Neuronal stem cell (in vitro differentiated cells): Measurements from ENCODE around the gene TMPRSS11E.

Source experiments
- DNase-seq: peaks from one replicate; pipeline ENCODE4 v3.0.0-alpha.2; 2013; ENCODE audit warnings: low spot score
- H2AFZ ChIP-seq: one replicate; pipeline ENCODE4 v1.6.1; 2013; ENCODE audit warnings: mild to moderate bottlenecking, low read length, inconsistent platforms
- H2AK5ac ChIP-seq: 2 replicates; pipeline ENCODE4 v1.6.1; 2013; ENCODE audit warnings: low read depth, mild to moderate bottlenecking, inconsistent platforms, low read length, moderate library complexity, mixed read lengths
- H2BK120ac ChIP-seq: 2 replicates; pipeline ENCODE4 v1.6.1; 2013; ENCODE audit warnings: low read depth, mild to moderate bottlenecking, inconsistent platforms, low read length, moderate library complexity, mixed read lengths
- H2BK12ac ChIP-seq: one replicate; pipeline ENCODE4 v1.6.1; 2013; ENCODE audit warnings: low read length, inconsistent platforms
- H2BK15ac ChIP-seq: 2 replicates; pipeline ENCODE4 v1.6.1; 2013; ENCODE audit warnings: mild to moderate bottlenecking, low read length, inconsistent platforms, mixed read lengths
- H2BK5ac ChIP-seq: one replicate; pipeline ENCODE4 v1.6.1; 2013; ENCODE audit warnings: inconsistent platforms, mild to moderate bottlenecking, low read length, moderate library complexity
- H3K14ac ChIP-seq: one replicate; pipeline ENCODE4 v1.6.1; 2013; ENCODE audit warnings: low read length, inconsistent platforms
- H3K18ac ChIP-seq: 2 replicates; pipeline ENCODE4 v1.6.1; 2013; ENCODE audit warnings: low read length, inconsistent platforms
- H3K23ac ChIP-seq: 2 replicates; pipeline ENCODE4 v1.6.1; 2013; ENCODE audit warnings: low read depth, mild to moderate bottlenecking, mixed read lengths, low read length, inconsistent platforms; ENCODE audit not compliant: poor library complexity
- H3K27ac ChIP-seq: replicated peaks from 3 replicates; pipeline ENCODE4 v1.5.1; 2013; ENCODE audit warnings: low read length, inconsistent platforms
- H3K27me3 ChIP-seq, 3 experiments: 2 replicates each; pipeline ENCODE4 v1.6.1; 2013; ENCODE audit warnings: low read length in 3 of 3, mild to moderate bottlenecking in 2 of 3, inconsistent platforms in 1 of 3, low read depth in 1 of 3, mixed read lengths in 1 of 3, moderate library complexity in 1 of 3; ENCODE audit not compliant: control insufficient read depth in 3 of 3, insufficient read depth in 3 of 3
- H3K36me3 ChIP-seq, 2 donors: replicated peaks in 1 of 2; 2 replicates each; pipeline ENCODE4 v1.6.1; 2013; ENCODE audit warnings: low read length in 2 of 2; ENCODE audit not compliant: control insufficient read depth in 2 of 2, insufficient read depth in 2 of 2
- H3K4ac ChIP-seq: 2 replicates; pipeline ENCODE4 v1.6.1; 2013; ENCODE audit warnings: inconsistent platforms, mild to moderate bottlenecking, low read length, moderate library complexity
- H3K4me1 ChIP-seq, 2 donors: 1 replicate in 1 of 2; 2 replicates in 1 of 2; pipeline ENCODE4 v1.6.1; 2013; ENCODE audit warnings: low read length in 2 of 2, low read depth in 1 of 2; ENCODE audit not compliant: control insufficient read depth in 2 of 2, insufficient read depth in 1 of 2
- H3K4me2 ChIP-seq: one replicate; pipeline ENCODE4 v1.6.1; 2013; ENCODE audit warnings: mild to moderate bottlenecking, low read length, inconsistent platforms; ENCODE audit not compliant: insufficient read depth, poor library complexity, severe bottlenecking
- H3K4me3 ChIP-seq, 2 donors: 2 replicates each; pipeline ENCODE4 v1.5.1; 2013; ENCODE audit warnings: low read length in 2 of 2, mild to moderate bottlenecking in 2 of 2, inconsistent platforms in 1 of 2, moderate library complexity in 1 of 2
- H3K79me1 ChIP-seq: one replicate; pipeline ENCODE4 v1.6.1; 2013; ENCODE audit warnings: low read depth, mild to moderate bottlenecking, inconsistent platforms, low read length, moderate library complexity
- H3K9ac ChIP-seq: one replicate; pipeline ENCODE4 v1.6.1; 2013; ENCODE audit warnings: mild to moderate bottlenecking, low read depth, low read length, inconsistent platforms; ENCODE audit not compliant: poor library complexity
- H3K9me3 ChIP-seq, 2 donors: replicated peaks in 1 of 2; 2 replicates each; pipeline versions ENCODE3 to v1.6.1; 2013; ENCODE audit warnings: low read length in 2 of 2, mild to moderate bottlenecking in 2 of 2, inconsistent platforms in 1 of 2, low read depth in 1 of 2, mixed read lengths in 1 of 2, moderate library complexity in 1 of 2; ENCODE audit not compliant: control insufficient read depth in 2 of 2, insufficient read depth in 1 of 2
- H4K8ac ChIP-seq: one replicate; pipeline ENCODE4 v1.6.1; 2013; ENCODE audit warnings: low read depth, mild to moderate bottlenecking, inconsistent platforms, low read length, moderate library complexity
- H4K91ac ChIP-seq: one replicate; pipeline ENCODE4 v1.6.1; 2013; ENCODE audit warnings: low read length, low read depth, mild to moderate bottlenecking, inconsistent platforms; ENCODE audit not compliant: poor library complexity
- WGBS, 2 donors: extraction: QIAGEN DNeasy Blood & Tissue Kit; methylation state at CpG; one replicate each; pipeline ENCODE4 v1.1.7; 2013; ENCODE audit warnings: missing lambda C conversion rate in 2 of 2, mixed read lengths in 1 of 2; ENCODE audit not compliant: insufficient read length in 2 of 2, insufficient replicate concordance in 1 of 2; ENCODE audit errors: extremely low coverage in 2 of 2; 5-methylcytosine and 5-hydroxymethylcytosine counted together

Gene TMPRSS11E

DNA sequence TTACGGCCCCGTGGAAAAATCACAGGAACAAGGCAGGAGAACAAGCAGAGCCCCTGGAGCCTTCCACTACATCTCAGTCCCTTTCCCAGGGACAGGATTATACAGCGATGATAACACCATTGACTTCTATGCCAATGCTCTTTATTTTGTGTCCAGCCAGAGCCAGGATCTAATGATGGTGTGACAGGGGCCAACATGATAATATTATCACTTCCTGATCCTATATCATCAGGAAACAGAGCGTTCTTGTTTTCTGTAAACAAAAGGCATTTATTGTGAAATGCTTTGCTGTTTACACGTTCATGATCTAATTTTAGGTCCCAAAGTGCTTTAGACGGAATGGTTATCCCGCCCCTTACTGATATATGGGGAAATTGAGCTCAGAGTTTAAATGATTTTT, 12.8 kb downstream of the TMPRSS11E start:
- no peaks in the 10 kb centered on the region for H3K79me1 ChIP-seq
- H3K27me3 ChIP-seq, result no peaks in the 10 kb centered on the region
- H2BK15ac ChIP-seq, result no peak overlapping the region
- no peaks in the 10 kb centered on the region for H3K36me3 ChIP-seq
- no peak overlapping the region for H3K4me3 ChIP-seq
- no peak overlapping the region for H2BK120ac ChIP-seq
- no peak overlapping the region for H3K4me2 ChIP-seq
- H2AK5ac ChIP-seq, result no peak overlapping the region
- H2BK5ac ChIP-seq, result no peak overlapping the region
- no peak overlapping the region for H3K18ac ChIP-seq
- no peak for DNase-seq
- no peaks in the 10 kb centered on the region for H3K4me1 ChIP-seq
- no peaks in the 10 kb centered on the region for H3K9me3 ChIP-seq
- H3K14ac ChIP-seq, result no peak overlapping the region
- H3K4ac ChIP-seq, result no peak overlapping the region
- no peak overlapping the region for H3K9ac ChIP-seq
- no CpG with 5 or more reads among the region's 7 CpGs for WGBS, 2 donors
- no peak overlapping the region for H2AFZ ChIP-seq
- H4K91ac ChIP-seq, result no peak overlapping the region
- no peak overlapping the region for H3K23ac ChIP-seq
- H4K8ac ChIP-seq, result no peak overlapping the region
- no peak overlapping the region for H2BK12ac ChIP-seq
- H3K27ac ChIP-seq, result no peak overlapping the region

DNA sequence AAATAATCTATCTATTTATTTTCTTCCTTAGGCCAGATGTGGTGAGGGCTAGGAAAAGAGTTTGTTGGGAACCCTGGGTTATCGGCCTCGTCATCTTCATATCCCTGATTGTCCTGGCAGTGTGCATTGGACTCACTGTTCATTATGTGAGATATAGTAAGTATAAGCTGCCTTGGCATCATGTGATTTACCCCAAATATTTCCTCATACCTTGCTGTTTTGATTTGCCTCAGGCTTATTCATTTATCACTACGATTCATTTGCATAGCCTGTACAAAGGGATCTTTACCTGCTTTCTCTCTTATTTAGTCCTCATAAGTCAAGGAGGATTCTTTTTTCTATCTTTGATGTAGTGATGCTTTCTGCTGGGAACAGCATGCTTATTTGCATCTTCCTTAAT, 14.5 kb downstream of the TMPRSS11E start:
- Histone ChIP-seq H3K27ac (no peak overlapping the region), H3K9me3 (no peaks in the 10 kb centered on the region), H4K91ac (no peak overlapping the region), H3K18ac (no peak overlapping the region), H3K23ac (no peak overlapping the region), H3K4ac (no peak overlapping the region), H3K4me1 (no peaks in the 10 kb centered on the region), H3K14ac (no peak overlapping the region), H2BK120ac (no peak overlapping the region), H2BK12ac (no peak overlapping the region), H2BK15ac (no peak overlapping the region), H3K36me3 (no peaks in the 10 kb centered on the region), H3K27me3 (no peaks in the 10 kb centered on the region), H3K79me1 (no peaks in the 10 kb centered on the region), H2AK5ac (no peak overlapping the region), H3K4me2 (no peak overlapping the region), H3K4me3 (no peak overlapping the region), H2BK5ac (no peak overlapping the region), H2AFZ (no peak overlapping the region), H3K9ac (no peak overlapping the region), H4K8ac (no peak overlapping the region)
- DNase-seq, result no peak
- WGBS, 2 donors, result no CpG with 5 or more reads among the region's 3 CpGs

DNA sequence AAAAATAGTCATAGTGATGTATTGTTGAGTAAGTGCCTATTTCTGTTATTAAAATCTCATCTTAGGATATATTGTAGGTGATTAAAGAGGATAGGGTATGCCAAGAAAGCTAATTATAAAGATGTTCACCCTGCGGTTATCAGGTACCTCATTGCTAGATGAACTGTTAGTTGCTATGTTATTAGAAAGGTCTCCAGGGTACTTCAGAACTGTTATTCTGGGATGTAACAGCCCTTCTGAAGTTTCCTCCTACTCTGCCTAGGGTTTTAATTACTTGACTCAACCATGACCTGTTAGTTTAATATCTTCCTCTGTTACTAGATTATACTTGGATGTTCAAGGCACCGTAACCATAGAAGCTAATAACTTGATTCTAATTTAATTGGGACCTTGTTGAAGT, 15.4 kb downstream of the TMPRSS11E start:
- Histone ChIP-seq H3K9ac (no peak overlapping the region), H3K14ac (no peak overlapping the region), H3K79me1 (no peaks in the 10 kb centered on the region), H2BK5ac (no peak overlapping the region), H2BK120ac (no peak overlapping the region), H3K4ac (no peak overlapping the region), H3K27ac (no peak overlapping the region), H2BK15ac (no peak overlapping the region), H3K36me3 (no peaks in the 10 kb centered on the region), H2AK5ac (no peak overlapping the region), H3K27me3 (no peaks in the 10 kb centered on the region), H3K18ac (no peak overlapping the region), H4K91ac (no peak overlapping the region), H3K4me2 (no peak overlapping the region), H2AFZ (no peak overlapping the region), H3K9me3 (no peaks in the 10 kb centered on the region), H3K4me1 (no peaks in the 10 kb centered on the region), H2BK12ac (no peak overlapping the region), H3K4me3 (no peak overlapping the region), H3K23ac (no peak overlapping the region), H4K8ac (no peak overlapping the region)
- no peak for DNase-seq
- no CpG with 5 or more reads among the region's 2 CpGs for WGBS, 2 donors

DNA sequence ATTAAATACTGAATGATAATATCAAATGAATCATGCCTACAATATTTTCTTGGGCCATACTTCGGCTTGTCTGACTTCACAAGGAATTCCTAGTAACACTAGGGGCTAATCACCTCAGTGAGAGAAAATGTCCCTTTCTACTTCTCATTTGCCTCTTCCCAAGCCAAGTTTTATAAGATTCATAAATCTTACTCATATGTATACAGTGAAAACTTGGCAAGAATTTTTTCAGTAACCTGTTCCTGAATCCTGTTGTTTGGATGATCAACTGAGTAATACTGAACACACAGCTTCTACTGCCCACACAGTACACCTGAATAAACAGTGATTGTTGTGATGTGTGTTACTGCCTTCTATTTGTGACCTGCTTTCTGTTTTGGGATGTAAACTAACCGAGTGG, 16.5 kb downstream of the TMPRSS11E start:
- no peak overlapping the region for H2AK5ac ChIP-seq
- H2BK12ac ChIP-seq, result no peak overlapping the region
- no peaks in the 10 kb centered on the region for H3K4me1 ChIP-seq
- no CpG with 5 or more reads among the region's 2 CpGs for WGBS, 2 donors
- H3K9ac ChIP-seq, result no peak overlapping the region
- no peak overlapping the region for H3K4me2 ChIP-seq
- no peak overlapping the region for H3K4ac ChIP-seq
- no peak overlapping the region for H3K18ac ChIP-seq
- H3K23ac ChIP-seq, result no peak overlapping the region
- no peak overlapping the region for H4K91ac ChIP-seq
- H4K8ac ChIP-seq, result no peak overlapping the region
- no peak overlapping the region for H3K4me3 ChIP-seq
- H3K27me3 ChIP-seq, result no peaks in the 10 kb centered on the region
- H3K9me3 ChIP-seq, result no peaks in the 10 kb centered on the region
- DNase-seq, result no peak
- no peak overlapping the region for H2AFZ ChIP-seq
- H3K27ac ChIP-seq, result no peak overlapping the region
- H3K36me3 ChIP-seq, result no peaks in the 10 kb centered on the region
- no peak overlapping the region for H3K14ac ChIP-seq
- H3K79me1 ChIP-seq, result no peaks in the 10 kb centered on the region
- H2BK5ac ChIP-seq, result no peak overlapping the region
- no peak overlapping the region for H2BK15ac ChIP-seq
- no peak overlapping the region for H2BK120ac ChIP-seq
